ENCODE data around the gene RAB31.
"Not testable (repeated sequence)": the region's sequence is repeated elsewhere in the genome, so short reads cannot be mapped to it uniquely, and the experiment has no call there.

The RAB31 gene

GRCh38 chr18:9898792-9899549, 190.9 kb downstream of the RAB31 start:
- Histone ChIP-seq H3K36me3 (ENCODE audit: insufficient read depth, low read length) (no peaks in the 10 kb centered on the region), H3K4me1 (ENCODE audit: insufficient read depth, low read length, severe bottlenecking) (no peaks in the 10 kb centered on the region), H4K20me1 (ENCODE audit: insufficient read depth, low read length) (no peaks in the 10 kb centered on the region), H3K4me3 (ENCODE audit: low read depth, low read length, poor library complexity, severe bottlenecking) (no peak overlapping the region), H2AFZ (ENCODE audit: low read length) (no peak overlapping the region), H3K9ac (ENCODE audit: low read length) (no peak overlapping the region), H3F3A (ENCODE audit: insufficient read depth, low read length) (no peaks in the 10 kb centered on the region), H3K27me3 (ENCODE audit: insufficient read depth, low read length) (no peaks in the 10 kb centered on the region; the same call in 1 of the 2 replicates), H3K4me2 (ENCODE audit: low read length) (no peak overlapping the region), H3K9me3 (ENCODE audit: low read length) (no peaks in the 10 kb centered on the region), H3K79me2 (ENCODE audit: insufficient read depth, low read length) (no peaks in the 10 kb centered on the region), H3K9me2 (ENCODE audit: low read depth, low read length) (no peaks in the 10 kb centered on the region), H3K27ac (ENCODE audit: low read depth, low read length, poor library complexity, severe bottlenecking) (no peak overlapping the region)
- TF ChIP-seq CTCF (IDR thresholded peaks at IDR 0.05; ENCODE audit: low read length) (no peak), EZH2 (IDR thresholded peaks at IDR 0.05; ENCODE audit: borderline replicate concordance, low read length) (no peak)

GRCh38 chr18:9899550-9899930, 191.4 kb downstream of the RAB31 start:
- H3K27ac ChIP-seq (ENCODE audit: low read depth, low read length, poor library complexity, severe bottlenecking); H3K4me3 ChIP-seq (ENCODE audit: low read depth, low read length, poor library complexity, severe bottlenecking); H3K4me2 ChIP-seq (ENCODE audit: low read length); H3K9me3 ChIP-seq (ENCODE audit: low read length); H3K4me1 ChIP-seq (ENCODE audit: insufficient read depth, low read length, severe bottlenecking); H3K79me2 ChIP-seq (ENCODE audit: insufficient read depth, low read length); H3K9ac ChIP-seq (ENCODE audit: low read length); H3K36me3 ChIP-seq (ENCODE audit: insufficient read depth, low read length); H2AFZ ChIP-seq (ENCODE audit: low read length); H3K9me2 ChIP-seq (ENCODE audit: low read depth, low read length); H3F3A ChIP-seq (ENCODE audit: insufficient read depth, low read length); H4K20me1 ChIP-seq (ENCODE audit: insufficient read depth, low read length); H3K27me3 ChIP-seq (ENCODE audit: insufficient read depth, low read length): not testable (repeated sequence)

- H2AFZ ChIP-seq (ENCODE audit: low read length) = no peak overlapping the region
- no peak overlapping the region for H3K27ac ChIP-seq (ENCODE audit: low read depth, low read length, poor library complexity, severe bottlenecking)
- no peaks in the 10 kb centered on the region; the same call in 1 of the 2 replicates for H3K27me3 ChIP-seq (ENCODE audit: insufficient read depth, low read length)
- no peaks in the 10 kb centered on the region for H3F3A ChIP-seq (ENCODE audit: insufficient read depth, low read length)
- H3K4me1 ChIP-seq (ENCODE audit: insufficient read depth, low read length, severe bottlenecking) = no peaks in the 10 kb centered on the region
- no peaks in the 10 kb centered on the region for H3K9me2 ChIP-seq (ENCODE audit: low read depth, low read length)
- H3K36me3 ChIP-seq (ENCODE audit: insufficient read depth, low read length) = no peaks in the 10 kb centered on the region
- H4K20me1 ChIP-seq (ENCODE audit: insufficient read depth, low read length) = no peaks in the 10 kb centered on the region
- TF ChIP-seq EZH2 (IDR thresholded peaks at IDR 0.05; ENCODE audit: borderline replicate concordance, low read length) (no peak), CTCF (IDR thresholded peaks at IDR 0.05; ENCODE audit: low read length) (no peak)
- no peaks in the 10 kb centered on the region for H3K79me2 ChIP-seq (ENCODE audit: insufficient read depth, low read length)
- no peak overlapping the region for H3K4me2 ChIP-seq (ENCODE audit: low read length)
- no peak overlapping the region for H3K9ac ChIP-seq (ENCODE audit: low read length)
- no peak overlapping the region for H3K4me3 ChIP-seq (ENCODE audit: low read depth, low read length, poor library complexity, severe bottlenecking)
- no peaks in the 10 kb centered on the region for H3K9me3 ChIP-seq (ENCODE audit: low read length)
Measured at GRCh38 chr18:9900699-9901098, 192.6 kb downstream of the RAB31 start.

GRCh38 chr18:9901377-9901776, 193.3 kb downstream of the RAB31 start:
- Histone ChIP-seq H4K20me1 (ENCODE audit: insufficient read depth, low read length) (no peaks in the 10 kb centered on the region), H3K9me3 (ENCODE audit: low read length) (no peaks in the 10 kb centered on the region), H3K27me3 (ENCODE audit: insufficient read depth, low read length) (no peaks in the 10 kb centered on the region; the same call in 1 of the 2 replicates), H3K4me2 (ENCODE audit: low read length) (no peak overlapping the region), H3K36me3 (ENCODE audit: insufficient read depth, low read length) (no peaks in the 10 kb centered on the region), H3K4me3 (ENCODE audit: low read depth, low read length, poor library complexity, severe bottlenecking) (no peak overlapping the region), H3K9ac (ENCODE audit: low read length) (no peak overlapping the region), H3K27ac (ENCODE audit: low read depth, low read length, poor library complexity, severe bottlenecking) (no peak overlapping the region), H2AFZ (ENCODE audit: low read length) (no peak overlapping the region), H3F3A (ENCODE audit: insufficient read depth, low read length) (no peaks in the 10 kb centered on the region), H3K9me2 (ENCODE audit: low read depth, low read length) (no peaks in the 10 kb centered on the region), H3K79me2 (ENCODE audit: insufficient read depth, low read length) (no peaks in the 10 kb centered on the region), H3K4me1 (ENCODE audit: insufficient read depth, low read length, severe bottlenecking) (no peaks in the 10 kb centered on the region)
- TF ChIP-seq CTCF (IDR thresholded peaks at IDR 0.05; ENCODE audit: low read length) (no peak), EZH2 (IDR thresholded peaks at IDR 0.05; ENCODE audit: borderline replicate concordance, low read length) (no peak)

GRCh38 chr18:9902264-9902663, 194.2 kb downstream of the RAB31 start:
- not testable (repeated sequence) for H3K9me3 ChIP-seq (ENCODE audit: low read length); H2AFZ ChIP-seq (ENCODE audit: low read length); H3F3A ChIP-seq (ENCODE audit: insufficient read depth, low read length); H3K4me3 ChIP-seq (ENCODE audit: low read depth, low read length, poor library complexity, severe bottlenecking); H3K27me3 ChIP-seq (ENCODE audit: insufficient read depth, low read length); H3K4me1 ChIP-seq (ENCODE audit: insufficient read depth, low read length, severe bottlenecking); H3K9ac ChIP-seq (ENCODE audit: low read length); H3K27ac ChIP-seq (ENCODE audit: low read depth, low read length, poor library complexity, severe bottlenecking); H3K36me3 ChIP-seq (ENCODE audit: insufficient read depth, low read length); H3K9me2 ChIP-seq (ENCODE audit: low read depth, low read length); H3K4me2 ChIP-seq (ENCODE audit: low read length); H3K79me2 ChIP-seq (ENCODE audit: insufficient read depth, low read length); H4K20me1 ChIP-seq (ENCODE audit: insufficient read depth, low read length)
